ENCODE results near the gene KRTAP10-8. TPM values are rescaled to one million over a fixed set of nuclear protein-coding genes. Genes with fewer than 3 reads are reported as not detected.
"Not testable (repeated sequence)": the region's sequence is repeated elsewhere in the genome, so short reads cannot be mapped to it uniquely, and the experiment has no call there.

Gene KRTAP10-8
- total RNA-seq, 3 donors from 2014 or later = not detected

GRCh38 chr21:44636209-44637017, 24.5 kb downstream of the KRTAP10-8 start:
- intact Hi-C loops (cut with DNase I, micrococcal nuclease) = no loop called here
- Histone ChIP-seq H3K36me3 (ENCODE audit: low read depth) (no peaks in the 10 kb centered on the region), H3K4me3 (no peak overlapping the region), H3K9me3 (peaks cover 11% of the 10 kb centered on the region), H3K4me1 (ENCODE audit: low read depth) (no peaks in the 10 kb centered on the region)
- TF ChIP-seq, protein P1, sequence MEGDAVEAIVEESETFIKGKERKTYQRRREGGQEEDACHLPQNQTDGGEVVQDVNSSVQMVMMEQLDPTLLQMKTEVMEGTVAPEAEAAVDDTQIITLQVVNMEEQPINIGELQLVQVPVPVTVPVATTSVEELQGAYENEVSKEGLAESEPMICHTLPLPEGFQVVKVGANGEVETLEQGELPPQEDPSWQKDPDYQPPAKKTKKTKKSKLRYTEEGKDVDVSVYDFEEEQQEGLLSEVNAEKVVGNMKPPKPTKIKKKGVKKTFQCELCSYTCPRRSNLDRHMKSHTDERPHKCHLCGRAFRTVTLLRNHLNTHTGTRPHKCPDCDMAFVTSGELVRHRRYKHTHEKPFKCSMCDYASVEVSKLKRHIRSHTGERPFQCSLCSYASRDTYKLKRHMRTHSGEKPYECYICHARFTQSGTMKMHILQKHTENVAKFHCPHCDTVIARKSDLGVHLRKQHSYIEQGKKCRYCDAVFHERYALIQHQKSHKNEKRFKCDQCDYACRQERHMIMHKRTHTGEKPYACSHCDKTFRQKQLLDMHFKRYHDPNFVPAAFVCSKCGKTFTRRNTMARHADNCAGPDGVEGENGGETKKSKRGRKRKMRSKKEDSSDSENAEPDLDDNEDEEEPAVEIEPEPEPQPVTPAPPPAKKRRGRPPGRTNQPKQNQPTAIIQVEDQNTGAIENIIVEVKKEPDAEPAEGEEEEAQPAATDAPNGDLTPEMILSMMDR (IDR thresholded peaks at IDR 0.05) = no peak
- no peak for ATAC-seq
- DNase-seq = no peak

GRCh38 chr21:44637018-44637850, 25.4 kb downstream of the KRTAP10-8 start, which contains the start of gene KRTAP10-10:
Gene KRTAP10-10, plus strand, starts transcription at chr21:44637356. Its CDS starts 62 bp downstream, at chr21:44637418.
- ATAC-seq = no peak

DNA sequence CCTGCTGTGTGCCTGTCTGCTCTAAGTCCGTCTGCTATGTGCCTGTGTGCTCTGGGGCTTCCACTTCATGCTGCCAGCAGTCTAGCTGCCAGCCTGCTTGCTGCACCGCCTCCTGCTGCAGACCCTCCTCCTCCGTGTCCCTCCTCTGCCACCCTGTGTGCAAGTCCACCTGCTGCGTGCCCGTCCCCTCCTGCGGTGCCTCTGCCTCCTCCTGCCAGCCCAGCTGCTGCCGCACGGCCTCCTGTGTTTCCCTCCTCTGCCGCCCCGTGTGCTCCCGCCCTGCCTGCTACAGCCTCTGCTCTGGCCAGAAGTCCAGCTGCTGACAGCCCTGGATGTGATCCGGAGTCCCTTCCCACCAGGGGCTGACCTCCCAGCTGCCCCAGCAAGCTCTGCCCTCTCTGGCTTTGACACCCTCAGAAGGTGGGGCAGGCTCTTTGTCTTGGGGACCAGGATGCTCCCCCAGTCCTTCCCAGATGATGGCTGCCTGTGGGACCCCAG, 26.0 kb downstream of the KRTAP10-8 start:
- not testable (repeated sequence) for DNase-seq, ATAC-seq

More at GRCh38 chr21:44637018-44637850, 25.4 kb downstream of the KRTAP10-8 start, which contains the start of gene KRTAP10-10:
- H3K4me1 ChIP-seq (ENCODE audit: low read depth) = no peaks in the 10 kb centered on the region
- no peak within 1 kb of the TSS for H3K4me3 ChIP-seq
- no peaks in the 10 kb centered on the region for H3K36me3 ChIP-seq (ENCODE audit: low read depth)
- intact Hi-C loops (cut with DNase I, micrococcal nuclease) = no loop called here
- TF ChIP-seq, protein P1 (IDR thresholded peaks at IDR 0.05) = no peak
- H3K9me3 ChIP-seq = peaks cover 4% of the 10 kb centered on the region
- DNase-seq = no peak

GRCh38 chr21:44638506-44639330, 26.8 kb downstream of the KRTAP10-8 start:
- H3K36me3 ChIP-seq (ENCODE audit: low read depth); DNase-seq; ATAC-seq: not testable (repeated sequence)

More for the DNA sequence above, 26.0 kb downstream of the KRTAP10-8 start:
- H3K4me1 ChIP-seq (ENCODE audit: low read depth); H3K4me3 ChIP-seq; intact Hi-C loops (cut with DNase I, micrococcal nuclease); H3K36me3 ChIP-seq (ENCODE audit: low read depth); H3K9me3 ChIP-seq: not testable (repeated sequence)

GRCh38 chr21:44639331-44639655, 27.4 kb downstream of the KRTAP10-8 start:
- no peak overlapping the region for H3K4me3 ChIP-seq
- DNase-seq (no peak), ATAC-seq (no peak)
- H3K4me1 ChIP-seq (ENCODE audit: low read depth) = no peaks in the 10 kb centered on the region
- no peaks in the 10 kb centered on the region for H3K9me3 ChIP-seq
- TF ChIP-seq, protein P1 (IDR thresholded peaks at IDR 0.05) = no peak
- intact Hi-C loops (cut with DNase I, micrococcal nuclease) = no loop called here
- H3K36me3 ChIP-seq (ENCODE audit: low read depth) = no peaks in the 10 kb centered on the region

More at GRCh38 chr21:44638506-44639330, 26.8 kb downstream of the KRTAP10-8 start:
- H3K4me3 ChIP-seq; H3K4me1 ChIP-seq (ENCODE audit: low read depth); intact Hi-C loops (cut with DNase I, micrococcal nuclease); H3K9me3 ChIP-seq: not testable (repeated sequence)

DNA sequence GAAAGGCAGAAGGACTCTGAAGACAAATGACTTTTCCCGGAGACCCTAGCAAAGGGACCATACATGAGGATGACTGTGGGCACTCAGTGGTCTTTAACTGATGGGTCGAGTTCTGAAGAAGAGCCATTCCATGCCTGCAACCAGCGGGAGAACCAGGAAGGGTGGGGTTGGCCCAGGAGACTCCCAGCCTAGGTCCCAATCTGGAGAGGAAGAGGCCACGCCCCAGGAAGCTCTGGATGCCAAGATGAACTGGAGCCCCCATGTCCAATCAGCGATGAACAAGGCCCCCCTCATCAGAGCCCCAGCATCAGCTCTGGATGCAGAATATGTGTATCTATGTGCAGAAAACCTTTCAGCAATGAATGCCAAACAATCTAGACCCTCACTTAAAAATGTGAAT, 28.9 kb downstream of the KRTAP10-8 start:
- Histone ChIP-seq H3K4me1 (ENCODE audit: low read depth) (no peaks in the 10 kb centered on the region), H3K36me3 (ENCODE audit: low read depth) (no peaks in the 10 kb centered on the region), H3K4me3 (no peak overlapping the region), H3K9me3 (peaks cover 3% of the 10 kb centered on the region)
- DNase-seq (no peak), ATAC-seq (no peak)
- intact Hi-C loops (cut with DNase I, micrococcal nuclease) = no loop called here
- TF ChIP-seq, protein P1 (IDR thresholded peaks at IDR 0.05) = no peak
